T-helper 1 cell treated with Interleukin-12 subunit alpha and Interleukin-12 subunit beta and Interleukin-4 antibody, amounts not matched to agents 30 μg/mL and 1 μg/mL, for 36 hours (primary cell): ENCODE data around the gene WNT3A.
"Not testable (repeated sequence)": the region's sequence is repeated elsewhere in the genome, so short reads cannot be mapped to it uniquely, and the experiment has no call there.

Experiments
- H3K27ac Mint-ChIP-seq: one replicate; pipeline ENCODE4 v1.8.0; 2021; ENCODE audit warnings: mild to moderate bottlenecking, mixed read lengths
- H3K27me3 Mint-ChIP-seq: one replicate; pipeline ENCODE4 v1.8.0; 2021; ENCODE audit warnings: low read depth, mixed read lengths
- H3K36me3 Mint-ChIP-seq: one replicate; pipeline ENCODE4 v1.8.0; 2021; ENCODE audit warnings: low read depth, mixed read lengths
- H3K4me1 Mint-ChIP-seq: one replicate; pipeline ENCODE4 v1.8.0; 2021; ENCODE audit warnings: low read depth, mixed read lengths
- H3K4me3 Mint-ChIP-seq: one replicate; pipeline ENCODE4 v1.8.0; 2021; ENCODE audit warnings: mild to moderate bottlenecking, moderate library complexity, mixed read lengths
- H3K9me3 Mint-ChIP-seq: one replicate; pipeline ENCODE4 v1.8.0; 2021; ENCODE audit warnings: mixed read lengths

The WNT3A gene

DNA sequence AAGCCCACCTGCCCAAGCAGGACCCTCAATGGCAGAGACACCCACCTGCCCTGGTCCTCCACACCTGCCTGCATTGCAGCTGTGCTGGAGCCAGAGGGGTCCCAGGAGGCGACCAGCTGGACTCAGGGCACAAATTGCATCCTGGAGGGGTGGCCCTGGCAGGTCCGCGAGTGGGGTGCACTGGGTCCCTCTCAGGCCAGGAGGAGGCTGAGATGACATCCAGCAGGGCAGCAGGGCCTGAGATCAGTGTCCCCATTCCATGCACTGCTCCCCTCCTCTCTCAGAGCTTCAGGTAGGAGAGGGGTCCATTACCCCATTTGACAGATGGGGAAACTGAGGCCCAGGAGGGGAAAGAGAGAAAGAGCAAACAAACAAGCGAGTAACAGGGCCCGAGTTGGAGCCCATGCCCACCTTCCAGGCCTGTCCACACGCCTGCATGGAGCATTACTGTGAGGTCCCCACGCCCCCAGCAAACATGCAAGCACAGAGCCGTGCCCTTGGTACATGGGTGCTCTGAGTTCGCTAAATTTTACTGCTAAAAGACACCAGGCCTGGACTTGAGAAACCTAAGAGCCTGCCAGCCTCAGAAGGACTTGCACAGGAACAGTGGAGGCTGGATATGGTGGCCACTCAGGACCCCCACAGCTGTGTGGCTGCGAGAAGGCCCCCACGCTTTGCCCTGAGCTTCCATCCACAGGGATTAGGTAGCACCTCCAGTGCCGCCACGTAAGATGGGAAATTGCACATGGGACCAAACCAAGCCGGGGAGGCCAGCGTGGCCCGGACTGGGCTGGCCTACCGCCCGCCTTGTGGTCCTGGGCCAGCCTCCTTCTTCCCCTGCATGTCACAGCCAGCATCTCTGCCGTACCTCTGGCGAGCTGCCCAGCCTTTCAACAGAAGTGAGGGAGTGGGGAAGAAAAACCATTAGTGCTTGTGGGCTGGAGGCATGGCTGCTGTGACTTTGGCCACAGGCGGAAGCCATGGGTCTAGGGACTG is 7.4 kb downstream of the WNT3A start:
- Mint-ChIP-seq H3K4me1 (peaks cover 7% of the 10 kb centered on the region), H3K36me3 (no peaks in the 10 kb centered on the region), H3K4me3 (no peak overlapping the region), H3K27me3 (peaks cover 17% of the 10 kb centered on the region), H3K9me3 (no peaks in the 10 kb centered on the region), H3K27ac (no peak overlapping the region)

DNA sequence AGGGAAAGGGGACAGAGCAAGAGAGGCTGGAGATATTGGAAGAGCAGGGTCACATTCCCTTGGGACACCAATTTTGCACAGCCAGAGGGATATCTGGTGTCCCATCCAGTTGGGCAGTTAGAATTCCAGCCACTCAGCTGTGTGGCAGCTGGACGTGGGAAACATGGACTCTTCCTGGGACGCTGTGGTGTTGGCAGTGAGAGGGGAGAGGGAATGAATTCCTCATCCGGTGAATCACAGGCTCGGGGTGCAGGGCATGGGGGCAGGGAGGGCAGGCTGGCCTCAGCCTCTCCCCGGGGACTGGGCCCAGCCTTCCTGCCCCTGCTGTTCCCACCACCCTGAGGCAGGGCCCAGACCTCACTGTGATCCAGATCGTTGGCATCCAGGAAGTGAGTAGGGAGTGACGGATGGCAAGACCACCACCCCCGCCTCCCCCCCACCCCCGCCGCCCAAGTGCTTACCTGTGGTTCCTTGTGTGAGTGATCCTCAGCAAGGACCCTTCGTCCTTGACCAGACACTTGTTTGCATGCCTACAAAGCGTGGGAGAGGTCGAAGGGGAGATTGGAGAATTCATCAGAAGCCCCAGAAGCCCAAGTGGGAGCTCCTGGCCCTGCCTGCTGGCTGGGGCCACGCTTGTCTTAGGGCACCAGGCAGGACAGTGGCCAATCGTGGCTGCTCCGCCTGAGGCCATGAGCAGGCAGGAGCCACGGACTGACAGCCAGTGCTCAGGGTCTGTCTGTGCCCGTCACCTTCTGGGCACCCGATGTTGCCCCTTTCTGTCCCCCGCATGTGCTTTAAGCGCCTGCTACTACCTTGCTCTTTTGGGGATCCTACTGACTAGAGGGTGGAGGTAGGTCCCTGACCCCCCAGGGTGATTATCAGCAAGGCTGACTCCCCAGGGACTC is 8.7 kb downstream of the WNT3A start:
- Mint-ChIP-seq H3K27me3 (peaks cover 8% of the 10 kb centered on the region), H3K4me3 (no peak overlapping the region), H3K27ac (no peak overlapping the region), H3K36me3 (no peaks in the 10 kb centered on the region), H3K4me1 (peaks cover 2% of the 10 kb centered on the region), H3K9me3 (no peaks in the 10 kb centered on the region)

DNA sequence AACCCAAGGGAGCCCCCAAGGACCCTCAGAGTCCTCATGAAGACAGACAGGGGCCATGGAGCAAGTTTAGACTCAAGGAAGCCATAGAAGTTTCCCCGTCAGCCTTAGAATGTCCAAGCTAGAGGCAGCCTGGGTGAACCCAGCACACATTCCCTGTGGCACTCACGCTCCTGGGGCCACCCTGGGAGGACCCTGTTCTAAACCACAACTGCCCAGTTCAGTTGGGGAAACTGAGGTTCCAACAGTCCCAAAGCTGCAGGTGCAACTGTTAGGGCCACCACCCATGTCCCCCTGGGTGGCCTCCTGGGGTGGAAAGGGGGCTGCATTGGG is 9.3 kb downstream of the WNT3A start:
- Mint-ChIP-seq H3K27me3 (peaks cover 4% of the 10 kb centered on the region), H3K4me3 (no peak overlapping the region), H3K4me1 (no peaks in the 10 kb centered on the region), H3K27ac (no peak overlapping the region), H3K9me3 (no peaks in the 10 kb centered on the region), H3K36me3 (no peaks in the 10 kb centered on the region)

DNA sequence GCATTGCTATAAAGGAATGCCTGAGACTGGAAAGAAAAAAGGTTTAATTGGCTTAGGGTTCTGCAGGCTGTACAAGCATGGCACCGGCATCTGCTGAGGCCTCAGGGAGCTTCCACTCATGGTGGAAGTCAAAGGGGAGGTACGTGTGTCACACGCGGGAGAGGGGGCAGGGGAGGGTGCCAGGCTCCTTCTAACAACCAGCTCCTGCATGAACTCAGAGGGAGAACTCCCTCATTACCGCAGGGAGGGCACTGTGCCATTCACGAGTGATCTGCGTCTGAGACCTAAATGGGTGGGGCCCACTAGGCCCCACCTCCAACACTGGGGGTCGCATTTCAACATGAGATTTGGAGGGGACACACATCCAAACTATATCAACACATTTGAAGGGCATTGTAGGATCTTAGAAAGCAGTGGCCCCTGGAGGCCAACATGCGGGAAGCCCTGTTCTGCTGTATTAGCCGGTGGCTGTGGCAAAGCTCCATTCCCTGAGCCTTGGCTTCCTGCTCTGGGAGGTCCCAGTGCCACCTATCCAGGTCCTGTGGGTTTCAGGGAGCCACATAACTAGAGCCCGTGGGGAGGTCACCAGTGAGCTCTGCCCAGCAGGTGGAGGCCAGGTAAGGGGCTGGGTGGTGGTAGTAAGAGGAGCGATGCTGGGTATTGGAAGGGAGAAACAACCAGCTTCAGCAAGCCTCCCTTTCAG is 10.0 kb downstream of the WNT3A start:
- no peak overlapping the region for H3K4me3 Mint-ChIP-seq
- H3K9me3 Mint-ChIP-seq = no peaks in the 10 kb centered on the region
- H3K27me3 Mint-ChIP-seq = no peaks in the 10 kb centered on the region
- no peak overlapping the region for H3K27ac Mint-ChIP-seq
- no peaks in the 10 kb centered on the region for H3K4me1 Mint-ChIP-seq
- no peaks in the 10 kb centered on the region for H3K36me3 Mint-ChIP-seq

DNA sequence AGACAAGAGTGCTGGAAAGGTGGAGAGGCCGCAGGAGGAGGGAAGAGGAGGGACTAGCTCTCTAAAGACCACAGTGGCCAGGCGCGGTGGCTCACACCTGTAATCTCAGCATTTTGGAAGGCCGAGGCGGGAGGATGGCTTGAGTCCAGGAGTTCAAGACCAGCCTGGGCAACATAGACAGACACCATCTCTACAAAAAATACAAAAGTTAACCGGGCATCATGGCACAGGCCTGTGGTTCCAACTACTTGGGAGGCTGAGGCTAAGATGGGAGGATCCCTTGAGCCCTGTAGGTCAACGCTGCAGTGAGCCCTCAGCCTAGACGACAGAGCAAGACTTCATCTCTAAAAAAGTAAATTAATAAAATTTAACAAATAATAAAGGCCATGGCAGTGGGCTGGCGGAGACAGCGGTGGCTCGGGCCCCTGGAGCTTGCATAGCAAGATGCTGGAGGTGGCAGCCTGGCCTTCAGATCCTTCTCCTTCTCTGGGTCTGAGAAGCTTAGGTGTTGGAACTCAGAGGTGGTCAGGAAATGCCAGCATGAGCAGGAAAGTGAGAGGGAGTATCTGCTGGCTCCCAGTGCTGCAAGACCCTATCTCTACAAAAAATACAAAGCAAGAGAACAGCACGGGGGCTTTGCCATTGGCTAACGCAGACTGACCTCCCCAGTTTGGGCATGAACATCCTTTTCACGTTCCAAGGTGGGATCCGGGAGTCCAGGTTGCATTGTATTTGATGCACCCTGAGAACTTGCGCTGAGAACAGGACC is 10.7 kb downstream of the WNT3A start:
- H3K27ac Mint-ChIP-seq = no peak overlapping the region
- H3K4me3 Mint-ChIP-seq = no peak overlapping the region
- no peaks in the 10 kb centered on the region for H3K9me3 Mint-ChIP-seq
- H3K27me3 Mint-ChIP-seq = no peaks in the 10 kb centered on the region
- H3K36me3 Mint-ChIP-seq = no peaks in the 10 kb centered on the region
- H3K4me1 Mint-ChIP-seq = no peaks in the 10 kb centered on the region

DNA sequence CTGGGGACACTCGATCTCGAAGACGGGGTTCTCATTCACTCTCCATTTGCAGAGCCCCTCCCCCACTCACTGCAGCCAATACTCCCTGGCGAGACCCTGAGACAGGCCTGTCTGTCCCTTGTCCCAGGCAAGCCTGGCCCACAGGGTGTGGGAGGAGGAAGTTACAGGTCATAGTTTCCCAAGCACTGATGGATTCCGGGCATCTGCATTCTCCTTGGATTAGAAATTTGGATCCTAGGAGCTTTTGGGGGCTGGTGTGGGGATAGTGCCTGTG is 11.3 kb downstream of the WNT3A start:
- Mint-ChIP-seq H3K4me3 (no peak overlapping the region), H3K27ac (no peak overlapping the region), H3K27me3 (no peaks in the 10 kb centered on the region), H3K4me1 (no peaks in the 10 kb centered on the region), H3K9me3 (no peaks in the 10 kb centered on the region), H3K36me3 (no peaks in the 10 kb centered on the region)

DNA sequence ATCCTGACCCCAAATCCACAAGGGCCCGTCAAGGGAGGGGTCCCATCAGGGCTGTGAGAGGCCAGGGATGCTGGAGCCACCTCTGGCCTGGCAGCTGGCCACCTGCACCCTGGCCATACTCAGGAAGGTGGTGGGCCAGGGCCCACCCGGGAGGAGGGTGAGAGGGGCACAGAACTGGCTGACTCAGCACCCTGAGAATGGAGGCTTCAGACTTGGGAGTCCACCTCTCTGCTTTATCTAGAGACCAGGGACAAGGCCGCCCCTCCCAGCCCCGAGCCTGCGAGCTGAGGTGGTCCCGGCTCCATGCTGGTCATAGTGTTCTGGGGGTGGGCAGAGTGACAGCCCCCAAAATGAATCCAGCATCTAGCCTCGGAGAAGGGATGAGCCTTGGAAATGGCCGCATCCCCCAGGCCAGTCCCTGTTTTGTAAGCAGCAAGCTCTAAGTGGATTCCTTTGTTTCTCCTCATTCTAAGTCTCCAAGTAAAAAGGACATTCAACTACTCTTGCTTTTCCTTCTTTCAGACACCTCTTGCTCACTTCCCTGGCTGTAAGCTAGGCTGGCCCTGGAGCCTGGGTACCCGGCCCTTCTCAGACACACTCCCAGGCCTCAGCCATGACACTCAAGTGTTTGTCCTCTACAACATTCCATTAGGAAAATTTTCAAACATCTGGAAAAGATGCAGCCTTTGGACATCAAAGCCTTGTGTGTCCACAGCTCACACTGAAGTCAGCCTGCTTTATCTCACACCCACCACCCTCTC is 12.3 kb downstream of the WNT3A start:
- Mint-ChIP-seq H3K9me3 (no peaks in the 10 kb centered on the region), H3K4me1 (no peaks in the 10 kb centered on the region), H3K27ac (no peak overlapping the region), H3K36me3 (no peaks in the 10 kb centered on the region), H3K4me3 (no peak overlapping the region), H3K27me3 (no peaks in the 10 kb centered on the region)

DNA sequence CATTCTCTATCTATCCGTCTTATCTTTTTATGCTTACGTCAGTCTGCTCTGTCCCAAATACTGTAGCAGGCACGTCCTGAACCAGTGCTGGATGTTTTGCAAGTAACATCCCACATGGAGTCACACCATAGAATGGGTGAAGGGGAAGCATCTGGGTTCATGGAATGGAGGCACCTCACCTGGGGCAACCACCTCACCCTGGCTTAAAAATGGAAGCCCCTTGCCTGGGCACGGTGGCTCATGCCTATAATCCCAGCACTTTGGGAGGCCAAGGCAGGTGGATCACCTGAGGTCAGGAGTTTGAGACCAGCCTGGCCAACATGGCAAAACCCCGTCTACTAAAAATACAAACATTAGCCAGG is 12.9 kb downstream of the WNT3A start:
- H3K27me3 Mint-ChIP-seq, H3K36me3 Mint-ChIP-seq, H3K4me3 Mint-ChIP-seq, H3K9me3 Mint-ChIP-seq, H3K27ac Mint-ChIP-seq, H3K4me1 Mint-ChIP-seq: not testable (repeated sequence)

DNA sequence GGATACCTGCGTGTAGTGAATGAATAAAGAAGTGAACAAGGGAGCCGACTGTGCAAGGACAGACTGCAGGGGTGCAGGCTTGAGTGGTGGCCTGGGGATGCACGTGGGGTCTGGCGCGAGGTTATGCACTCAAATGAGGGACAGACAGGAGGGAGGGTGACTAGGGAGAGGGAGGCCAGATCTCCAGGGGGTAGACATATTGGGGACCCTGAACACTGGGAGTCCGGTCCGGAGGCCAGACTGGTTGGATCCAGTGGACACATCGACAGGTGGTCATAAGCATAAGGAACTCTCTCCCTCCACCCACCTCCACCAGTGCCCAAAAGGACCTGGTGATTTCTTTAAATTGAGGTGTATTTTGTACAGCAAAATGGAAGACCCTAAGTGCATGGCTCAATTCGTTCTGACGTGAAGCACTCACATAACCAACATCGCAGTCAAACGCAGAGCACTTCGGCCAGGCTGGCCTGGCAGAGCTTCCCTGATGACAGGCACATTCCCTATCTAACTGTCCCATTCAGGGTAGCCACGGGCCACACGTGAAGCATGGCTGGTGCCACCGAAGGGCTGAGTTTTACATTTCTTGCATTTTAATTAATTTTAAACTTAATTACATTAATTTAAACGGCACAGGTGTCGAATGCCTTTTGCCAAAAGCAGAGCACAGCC is 14.0 kb downstream of the WNT3A start:
- Mint-ChIP-seq H3K4me3 (no peak overlapping the region), H3K27me3 (peaks cover 5% of the 10 kb centered on the region), H3K36me3 (no peaks in the 10 kb centered on the region), H3K4me1 (no peaks in the 10 kb centered on the region), H3K9me3 (no peaks in the 10 kb centered on the region), H3K27ac (no peak overlapping the region)

DNA sequence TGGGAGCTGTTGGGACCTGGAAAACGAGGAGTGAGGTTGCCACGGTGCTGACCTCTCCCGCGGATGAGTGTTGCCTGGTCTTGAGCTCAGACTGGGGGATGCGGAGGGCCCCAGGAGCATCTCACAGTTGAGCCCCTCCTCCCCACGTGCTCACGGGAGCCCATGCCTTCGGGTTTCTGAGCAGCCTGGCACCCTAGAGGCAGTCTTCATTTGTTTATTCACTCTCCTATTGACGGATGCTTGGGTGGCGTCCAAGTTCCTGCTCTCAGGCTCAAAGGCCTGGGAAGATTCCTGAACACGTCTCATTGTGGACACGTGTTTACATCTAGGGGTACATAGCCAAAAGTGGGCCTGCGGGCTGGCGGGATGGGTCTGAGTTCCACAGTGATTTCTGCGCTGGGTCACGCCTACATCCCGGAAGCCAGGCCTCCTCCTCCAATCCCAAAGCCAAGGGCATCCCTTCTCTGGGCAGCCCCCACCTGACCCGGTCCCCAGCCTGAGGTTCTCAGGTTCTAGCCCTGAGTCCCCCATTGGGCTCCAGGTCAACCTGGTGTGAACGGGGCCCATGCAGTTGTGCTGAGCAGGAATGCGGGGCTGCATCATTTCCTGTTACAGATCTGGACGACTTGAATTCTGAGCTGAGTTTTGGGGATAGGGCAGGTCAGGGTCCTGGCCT is 14.7 kb downstream of the WNT3A start:
- Mint-ChIP-seq H3K4me3 (no peak overlapping the region), H3K9me3 (no peaks in the 10 kb centered on the region), H3K27me3 (peaks cover 5% of the 10 kb centered on the region), H3K4me1 (no peaks in the 10 kb centered on the region), H3K27ac (no peak overlapping the region), H3K36me3 (no peaks in the 10 kb centered on the region)

DNA sequence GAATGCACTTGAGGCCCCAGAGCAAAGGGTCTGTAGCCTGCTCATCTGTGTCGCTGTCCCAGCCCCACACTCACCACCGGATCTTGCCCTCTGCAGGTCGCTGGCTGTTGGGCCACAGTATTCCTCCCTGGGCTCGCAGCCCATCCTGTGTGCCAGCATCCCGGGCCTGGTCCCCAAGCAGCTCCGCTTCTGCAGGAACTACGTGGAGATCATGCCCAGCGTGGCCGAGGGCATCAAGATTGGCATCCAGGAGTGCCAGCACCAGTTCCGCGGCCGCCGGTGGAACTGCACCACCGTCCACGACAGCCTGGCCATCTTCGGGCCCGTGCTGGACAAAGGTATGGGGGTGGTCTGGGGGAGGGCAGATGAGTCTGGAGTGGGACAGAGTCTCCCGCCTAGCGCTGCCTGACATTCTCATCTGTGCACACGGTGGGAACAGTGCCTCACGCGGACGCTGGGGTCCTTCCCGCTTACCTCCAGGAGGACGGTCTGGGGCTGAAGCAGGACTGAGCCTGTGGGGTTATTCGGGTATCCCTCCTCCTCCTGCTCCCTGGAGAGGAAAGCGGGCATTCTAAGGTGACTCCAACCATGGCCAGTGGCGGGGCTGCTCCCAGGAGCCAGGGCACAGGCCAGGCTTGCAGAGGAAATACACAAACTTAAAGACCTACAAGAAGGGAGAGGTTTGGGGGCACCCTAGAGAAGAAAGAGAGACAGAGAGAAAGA is 15.9 kb downstream of the WNT3A start:
- no peaks in the 10 kb centered on the region for H3K4me1 Mint-ChIP-seq
- H3K4me3 Mint-ChIP-seq = no peak overlapping the region
- no peaks in the 10 kb centered on the region for H3K9me3 Mint-ChIP-seq
- H3K27ac Mint-ChIP-seq = no peak overlapping the region
- peaks cover 15% of the 10 kb centered on the region for H3K27me3 Mint-ChIP-seq
- H3K36me3 Mint-ChIP-seq = no peaks in the 10 kb centered on the region

DNA sequence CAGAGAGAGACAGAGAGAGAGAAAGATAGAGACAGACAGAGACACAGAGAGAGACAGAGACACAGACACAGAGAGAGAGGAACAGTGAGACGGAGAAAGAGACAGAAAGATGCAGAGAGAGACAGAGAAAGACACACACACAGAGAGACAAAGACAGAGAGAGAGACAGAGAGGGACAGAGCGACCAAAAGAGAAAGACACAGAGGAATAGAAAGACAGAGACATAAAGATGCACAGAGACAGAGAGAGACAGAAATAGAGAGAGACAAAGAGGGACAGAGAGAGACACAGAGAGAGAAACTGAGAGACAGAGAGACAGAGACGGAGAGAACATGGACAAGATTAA is 16.5 kb downstream of the WNT3A start:
- no peaks in the 10 kb centered on the region for H3K36me3 Mint-ChIP-seq
- no peak overlapping the region for H3K27ac Mint-ChIP-seq
- H3K9me3 Mint-ChIP-seq = no peaks in the 10 kb centered on the region
- H3K27me3 Mint-ChIP-seq = peaks cover 17% of the 10 kb centered on the region
- H3K4me1 Mint-ChIP-seq = no peaks in the 10 kb centered on the region
- H3K4me3 Mint-ChIP-seq = no peak overlapping the region
